ENCODE data around the gene CCDC69.
"Not testable (repeated sequence)": the region's sequence is repeated elsewhere in the genome, so short reads cannot be mapped to it uniquely, and the experiment has no call there.

Gene CCDC69

DNA sequence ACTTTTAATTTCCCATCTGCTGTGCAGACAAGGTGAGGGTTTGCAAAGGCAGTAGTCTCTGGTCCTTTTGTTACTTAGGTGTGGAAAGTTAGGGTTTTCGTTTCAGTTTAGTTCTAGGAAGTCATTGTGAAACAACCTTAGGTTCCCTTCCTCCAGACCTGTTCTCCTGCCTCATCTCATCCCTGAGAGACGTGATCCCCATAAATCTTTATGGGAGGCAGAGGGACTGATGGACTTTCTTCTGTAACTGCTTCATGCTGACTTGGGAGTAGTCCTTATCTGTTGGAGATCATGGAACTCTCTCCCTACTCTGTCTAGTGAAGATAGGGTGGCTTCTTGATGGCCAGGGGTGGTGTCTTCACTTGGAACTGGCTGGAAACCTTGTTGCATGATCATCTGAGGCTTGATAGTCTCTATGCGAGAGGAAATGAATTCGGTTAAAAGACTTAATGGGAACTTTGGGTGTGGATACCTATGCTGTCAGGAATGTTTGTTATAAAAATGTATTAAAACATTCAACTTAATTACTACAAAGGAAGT is 21.9 kb upstream of the CCDC69 start:
- no peak for DNase-seq (ENCODE audit: low read depth in 3 of 3, low spot score in 1 of 3)

DNA sequence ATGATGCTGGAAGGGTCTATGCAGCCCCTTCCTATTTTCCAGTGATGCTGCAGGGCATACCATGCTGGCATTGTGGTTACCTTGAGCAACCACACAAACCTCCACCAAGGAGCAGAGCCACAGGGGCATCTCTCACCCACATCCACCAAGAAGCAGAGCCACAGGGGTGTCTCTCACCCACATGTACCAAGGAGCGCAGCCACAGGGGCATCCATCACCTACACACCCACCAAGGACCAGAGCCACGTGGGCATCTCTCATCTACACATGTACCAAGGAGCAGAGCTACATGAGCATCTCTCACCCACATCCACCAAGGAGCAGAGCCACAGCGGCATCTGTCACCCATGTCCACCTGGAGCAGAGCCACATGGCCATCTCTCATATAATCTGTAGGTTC is 20.3 kb upstream of the CCDC69 start:
- no peak for DNase-seq (ENCODE audit: low read depth in 3 of 3, low spot score in 1 of 3)

- no peak for DNase-seq (ENCODE audit: low read depth in 3 of 3, low spot score in 1 of 3)
Measured at GRCh38 chr5:151243564-151243963, 19.7 kb upstream of the CCDC69 start.

GRCh38 chr5:151243127-151243526 is 19.2 kb upstream of the CCDC69 start:
- no peak for DNase-seq (ENCODE audit: low read depth in 3 of 3, low spot score in 1 of 3)

GRCh38 chr5:151240924-151241635 is 17.2 kb upstream of the CCDC69 start:
- DNase-seq (ENCODE audit: low read depth in 3 of 3, low spot score in 1 of 3): no peak

GRCh38 chr5:151240268-151240835 is 16.5 kb upstream of the CCDC69 start:
- not testable (repeated sequence) for DNase-seq (ENCODE audit: low read depth in 3 of 3, low spot score in 1 of 3)

GRCh38 chr5:151239237-151239861 is 15.5 kb upstream of the CCDC69 start:
- peak in 1 of 3 donors; percentile 48 for DNase-seq (ENCODE audit: low read depth in 3 of 3, low spot score in 1 of 3)

GRCh38 chr5:151238303-151238741 is 14.4 kb upstream of the CCDC69 start:
- no peak for DNase-seq (ENCODE audit: low read depth in 3 of 3, low spot score in 1 of 3)

- DNase-seq (ENCODE audit: low read depth in 3 of 3, low spot score in 1 of 3): no peak
Measured at GRCh38 chr5:151237685-151238084, 13.8 kb upstream of the CCDC69 start.

DNA sequence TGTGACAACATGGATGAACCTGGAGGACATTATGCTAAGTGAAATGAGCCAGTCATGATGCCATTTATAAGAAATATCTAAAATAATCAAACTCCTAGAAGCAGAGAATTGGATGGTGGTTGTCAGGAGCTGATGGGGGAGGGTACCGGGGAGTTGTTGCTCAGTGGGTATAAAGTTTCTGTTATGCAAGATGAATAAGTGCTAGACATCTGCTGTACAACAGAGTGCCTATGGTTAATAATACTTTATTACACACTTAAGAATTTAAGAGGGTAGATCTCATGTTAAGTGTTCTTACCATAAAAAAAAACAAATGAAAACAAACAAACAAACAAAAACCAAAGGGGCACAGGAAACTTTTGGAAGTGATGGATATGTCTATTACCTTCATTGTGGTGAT is 13.0 kb upstream of the CCDC69 start:
- no peak for DNase-seq (ENCODE audit: low read depth in 3 of 3, low spot score in 1 of 3)

DNA sequence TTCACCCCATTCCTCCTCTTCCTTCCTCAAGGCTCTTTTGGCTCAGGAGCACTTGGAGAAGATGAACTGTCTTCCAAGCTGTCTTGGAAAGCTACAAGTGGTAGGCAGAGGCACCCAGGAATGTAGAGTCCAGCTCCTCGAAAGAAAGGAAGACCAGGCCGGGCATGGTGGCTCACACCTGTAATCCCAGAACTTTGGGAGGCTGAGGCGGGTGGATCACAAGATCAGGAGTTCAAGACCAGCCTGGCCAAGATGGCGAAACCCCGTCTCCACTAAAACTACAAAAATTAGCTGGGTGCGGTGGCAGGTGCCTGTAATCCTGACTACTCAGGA is 11.3 kb upstream of the CCDC69 start:
- not testable (repeated sequence) for DNase-seq (ENCODE audit: low read depth in 3 of 3, low spot score in 1 of 3)

GRCh38 chr5:151234476-151235238 is 10.8 kb upstream of the CCDC69 start:
- no peak for DNase-seq (ENCODE audit: low read depth in 3 of 3, low spot score in 1 of 3)

DNA sequence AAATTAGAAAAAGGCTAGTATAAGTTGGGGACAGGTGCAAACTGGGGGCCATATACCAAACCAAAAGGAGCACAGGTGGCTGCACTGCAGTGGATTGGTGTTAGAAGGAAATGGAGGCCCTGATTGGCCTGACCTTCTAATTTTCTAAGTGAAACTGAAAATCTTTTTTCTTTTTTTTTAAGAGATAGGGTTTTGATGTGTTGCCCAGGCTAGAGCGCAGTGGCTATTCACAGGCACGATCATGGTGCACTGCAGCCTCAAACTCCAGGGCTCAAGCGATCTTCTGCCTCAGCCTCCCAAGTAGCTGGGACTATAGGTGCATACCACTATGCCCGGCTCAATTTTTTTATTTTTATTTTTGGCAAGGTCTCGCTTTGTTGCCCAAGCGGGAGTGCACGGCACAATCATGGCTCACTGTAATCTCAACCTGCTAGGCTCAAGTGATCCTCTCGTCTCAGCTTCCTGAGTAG is 9.8 kb upstream of the CCDC69 start:
- no peak for DNase-seq (ENCODE audit: low read depth in 3 of 3, low spot score in 1 of 3)

DNA sequence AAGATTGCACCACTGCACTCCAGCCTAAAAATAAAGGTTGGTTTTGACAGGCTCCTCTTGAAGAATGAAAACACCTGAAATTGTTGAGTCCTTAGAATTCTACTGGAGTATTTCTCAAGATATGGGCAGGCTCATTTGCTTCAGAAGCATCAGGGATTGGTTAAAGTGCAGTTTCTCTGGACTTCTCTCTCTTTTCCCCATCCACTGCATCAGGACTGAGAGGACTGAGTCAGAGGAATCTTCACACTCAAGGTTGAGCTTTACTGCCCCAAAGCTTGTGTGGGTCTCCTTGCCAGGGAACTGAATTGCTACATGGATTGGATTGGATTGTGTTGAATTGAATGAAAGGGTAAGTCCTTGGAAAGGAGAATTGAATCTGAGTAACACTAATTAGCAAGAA is 7.5 kb upstream of the CCDC69 start:
- no peak for DNase-seq (ENCODE audit: low read depth in 3 of 3, low spot score in 1 of 3)

- no peak for DNase-seq (ENCODE audit: low read depth in 3 of 3, low spot score in 1 of 3)
Measured at GRCh38 chr5:151230048-151230680, 6.3 kb upstream of the CCDC69 start.

DNA sequence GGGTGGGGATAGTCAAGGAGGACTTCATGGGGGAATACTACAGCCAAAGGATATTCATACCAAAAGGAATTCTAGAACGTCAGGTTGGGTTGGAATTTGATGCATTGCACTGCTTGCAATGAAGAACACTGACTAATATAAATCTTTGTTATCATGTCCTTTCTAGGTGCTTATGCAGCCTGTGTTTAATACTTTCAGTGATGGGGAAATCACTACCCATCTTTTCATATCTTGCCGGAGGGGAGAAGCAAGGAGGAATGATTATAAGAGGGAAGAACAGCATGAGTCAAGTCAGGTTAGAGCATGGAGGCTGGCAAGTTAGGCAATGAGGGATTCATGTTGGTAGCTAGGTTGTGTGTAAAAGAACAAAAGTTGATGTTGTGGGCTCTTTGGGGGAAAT is 5.1 kb upstream of the CCDC69 start:
- DNase-seq (ENCODE audit: low read depth in 3 of 3, low spot score in 1 of 3): no peak

DNA sequence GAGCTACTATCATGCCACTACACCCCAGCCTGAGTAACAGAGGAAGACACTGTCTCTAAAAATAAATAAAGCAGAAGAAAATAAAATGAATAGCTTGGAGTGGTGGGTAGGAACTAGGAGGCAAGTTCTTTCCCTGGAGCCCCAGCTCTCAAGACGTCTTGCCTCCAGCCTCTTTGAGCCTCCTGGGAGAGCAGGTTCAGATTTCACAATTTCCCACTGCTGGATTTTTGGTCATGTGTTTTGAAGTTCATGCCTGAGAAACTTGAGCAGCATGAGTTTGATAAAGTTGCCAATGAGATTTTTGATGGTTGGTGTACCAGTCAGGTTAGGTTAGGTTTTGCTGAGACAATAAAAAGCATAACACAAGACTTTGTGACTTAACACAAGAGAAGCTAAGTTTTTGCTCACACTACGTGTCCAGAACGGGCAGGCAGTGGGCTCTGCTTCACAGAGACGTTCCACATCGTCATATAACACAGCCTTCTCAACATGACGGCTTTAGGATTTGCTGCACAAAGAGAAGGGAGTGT is 4.1 kb upstream of the CCDC69 start:
- no peak for DNase-seq (ENCODE audit: low read depth in 3 of 3, low spot score in 1 of 3)

DNA sequence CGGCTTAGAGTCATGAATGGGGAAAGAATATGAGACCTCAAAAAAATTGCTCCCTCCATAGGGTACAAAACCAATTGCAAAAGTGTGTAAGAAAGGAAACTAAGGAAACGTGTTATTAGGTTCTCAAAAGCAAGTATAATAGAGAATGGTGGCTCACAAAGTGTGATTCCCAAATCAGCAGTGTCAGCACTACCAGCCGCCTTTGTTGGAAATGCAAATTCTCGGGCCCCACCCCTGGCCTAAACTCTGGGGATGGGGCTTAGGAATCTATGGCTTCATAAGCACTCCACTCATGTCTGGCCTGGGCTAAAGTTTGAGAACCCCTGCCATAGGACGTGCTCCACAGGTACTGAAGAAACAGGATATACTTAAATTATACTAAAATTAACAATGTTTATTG is 1.6 kb upstream of the CCDC69 start:
- DNase-seq (ENCODE audit: low read depth in 3 of 3, low spot score in 1 of 3): no peak

GRCh38 chr5:151225071-151225470 is 1.2 kb upstream of the CCDC69 start:
- DNase-seq (ENCODE audit: low read depth in 3 of 3, low spot score in 1 of 3): no peak

DNA sequence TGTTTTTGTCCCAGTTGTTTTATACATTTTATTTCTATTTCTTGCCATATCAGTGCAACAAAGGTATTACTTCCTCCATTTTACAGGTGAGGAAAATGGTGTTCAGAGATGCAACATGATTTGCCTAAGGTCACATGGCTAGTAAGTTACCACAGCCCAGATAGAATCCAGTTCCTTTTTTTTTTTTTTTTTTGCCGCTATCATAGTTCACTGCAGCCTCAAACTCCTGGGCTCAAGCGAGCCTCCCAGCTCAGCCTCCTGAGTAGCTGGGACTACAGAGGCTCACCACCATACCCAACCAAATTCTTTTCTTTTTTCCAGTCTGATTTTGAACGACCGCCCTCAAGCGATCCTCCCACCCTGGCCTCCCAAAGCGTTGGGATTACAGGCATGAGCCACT is 480 bp upstream of the CCDC69 start:
- no peak for DNase-seq (ENCODE audit: low read depth in 3 of 3, low spot score in 1 of 3)
